Heart left ventricle (tissue), 16 donors: ENCODE data around the gene KRT3. TPM values are rescaled to one million over a fixed set of nuclear protein-coding genes. Genes with fewer than 3 reads are reported as not detected.
"Not testable (repeated sequence)": the region's sequence is repeated elsewhere in the genome, so short reads cannot be mapped to it uniquely, and the experiment has no call there.

Experiments
- ATAC-seq, 4 donors: fragments of 200-7000 bp; cut with Tn5 transposase; one replicate each; pipeline ENCODE4 v1.9.1; 2020 to 2022; ENCODE audit warnings: moderate library complexity in 4 of 4, mild to moderate bottlenecking in 3 of 4, moderate number of reproducible peaks in 1 of 4
- DNase-seq, 5 donors: peaks; one replicate each; pipeline ENCODE4 v3.0.0-alpha.2; 2020
- H3K27ac ChIP-seq, 12 donors: fragments of 200-600 bp; sonication (generic) in 4 of 12; one replicate each; pipeline versions ENCODE4 v1.5.0 to v1.8.0; 2016 to 2022; ENCODE audit warnings: mild to moderate bottlenecking in 2 of 12
- H3K27me3 ChIP-seq, 9 donors: fragments of 200-600 bp; sonication (generic) in 2 of 9; one replicate each; pipeline versions ENCODE4 v1.5.1 to v1.8.0; 2016 to 2022; ENCODE audit warnings: mild to moderate bottlenecking in 3 of 9
- H3K36me3 ChIP-seq, 9 donors: fragments of 200-600 bp; sonication (generic) in 2 of 9; one replicate each; pipeline versions ENCODE4 v1.5.0 to v1.8.0; 2018 to 2022; ENCODE audit warnings: mild to moderate bottlenecking in 2 of 9
- H3K4me1 ChIP-seq, 12 donors: fragments of 200-600 bp; sonication (generic) in 4 of 12; one replicate each; pipeline versions ENCODE4 v1.5.0 to v1.8.0; 2016 to 2022; ENCODE audit warnings: mild to moderate bottlenecking in 3 of 12
- H3K4me3 ChIP-seq, 12 donors: fragments of 200-600 bp; sonication (generic) in 4 of 12; one replicate each; pipeline versions ENCODE4 v1.5.0 to v1.8.0; 2017 to 2022; ENCODE audit warnings: mild to moderate bottlenecking in 9 of 12, moderate library complexity in 4 of 12
- H3K9me3 ChIP-seq, 12 donors: fragments of 200-600 bp; sonication (generic) in 4 of 12; one replicate each; pipeline versions ENCODE4 v1.5.0 to v1.8.0; 2016 to 2022; ENCODE audit warnings: mild to moderate bottlenecking in 1 of 12
- CTCF ChIP-seq, 12 donors: fragments of 200-600 bp; sonication (generic) in 4 of 12; IDR thresholded peaks; one replicate each; pipeline versions ENCODE4 v1.5.0 to v1.8.0; 2018 to 2022; ENCODE audit warnings: antibody characterized with exemption in 12 of 12, mild to moderate bottlenecking in 5 of 12
- POLR2A ChIP-seq, 2 donors: fragments of 450-650 bp; IDR thresholded peaks; one replicate each; pipeline ENCODE4 v1.6.1; 2017; ENCODE audit warnings: antibody characterized with exemption in 2 of 2, mild to moderate bottlenecking in 2 of 2, moderate library complexity in 2 of 2
- WGBS, 4 donors: extraction: QIAGEN DNeasy Blood & Tissue Kit in 2 of 4; methylation state at CpG; one replicate each; pipeline versions ENCODE4 v1.1.5 to v1.1.7; 2013 to 2018; 5-methylcytosine and 5-hydroxymethylcytosine counted together
- intact Hi-C, 10 donors: fragments of 100-400 bp; cut with DNase I; formaldehyde crosslinking; loops; one replicate each; pipeline versions ENCODE4 v1.11.1 to v1.14.2; 2022
- polyA plus RNA-seq, 2 donors: library from polyadenylated mRNA; stranded (reverse); fragments of 200-250 nt; gene quantifications; one replicate each; pipeline ENCODE4 v1.2.3, GENCODE V29; 2013
- total RNA-seq, 9 donors: library from RNA; depleted of rRNA in 2 of 9; stranded (reverse); fragments of >200 nt in 2 of 9; fragmentation: NEBNext Ultra II Directional in 3 of 9; extraction: Animal tissue kit (Norgen Biotek cat#: 25700) in 3 of 9; gene quantifications; one replicate each; pipeline versions ENCODE4 v1.1.0 to v1.2.4, GENCODE V29; 2016 to 2023
- donor health status: ischemic (EF 13 %, LVEDD 7.1; RV severe dilation, severe dysfunction).
- donor health status: healthy with polysubstance abuse.
- donor health status: DM: no; HTN: yes; CAD: no.
- donor health status: DM: no; HTN: no; CAD: no.
- donor health status: ischemic (EF 25% LVEDD 6.9; RV normal size, moderate dysfunction).
- donor health status: ischemic (EF 25% LVEDD 5.7; RV mildly dilated, moderate dysfunction).
- donor health status: healthy.
- donor health status: DM: yes; HTN: yes; CAD: no.
- donor health status: ischemic (EF 35%, LVEDD 5.7; RV mildly dilated, moderate dysfunction).
- donor health status: nonischemic (EF 11% LVEDD 7.7; RV severe dilation, severe dysfunction).
- donor health status: DM: yes; HTN: yes; CAD: no.
- donor health status: PGD.
- donor health status: ischemic (EF 29% LVEDD 5.4; RV normal size, mild dysfunction).
- donor health status: nonischemic (EF 23%, LVEDD 6.1; RV moderate dilation, normal function).

Gene KRT3
- total and polyA plus RNA-seq, 11 donors, result not detected

GRCh38 chr12:52796839-52797528 lies 1.1 kb upstream of the KRT3 start:
- ATAC-seq (no peak), DNase-seq (no peak)
- Histone ChIP-seq H3K9me3 (no peaks in the 10 kb centered on the region), H3K4me1 (no peaks in the 10 kb centered on the region), H3K36me3 (no peaks in the 10 kb centered on the region), H3K4me3 (no peak overlapping the region), H3K27ac (no peak overlapping the region), H3K27me3 (peaks cover 0 to 17% (median 0%) of the 10 kb centered on the region in 9 donors)
- WGBS, 4 donors, result 73 to 80% (median 75%) methylated on average over 3 of the region's 3 CpGs
- no peak for TF ChIP-seq POLR2A (IDR thresholded peaks at IDR 0.05)
- no peak for TF ChIP-seq CTCF (IDR thresholded peaks at IDR 0.05)
- intact Hi-C loops, result no loop called here

- TF ChIP-seq CTCF (IDR thresholded peaks at IDR 0.05) (no peak), POLR2A (IDR thresholded peaks at IDR 0.05) (no peak)
- 91 to 96% (median 94%) methylated on average over 3 of the region's 3 CpGs for WGBS, 4 donors
- intact Hi-C loops, result no loop called here
These were observed 495 bp upstream of the KRT3 start for GRCh38 chr12:52796429-52796794.

GRCh38 chr12:52795332-52795674 lies 614 bp downstream of the KRT3 start:
- intact Hi-C loops, H3K27ac ChIP-seq, ATAC-seq, H3K36me3 ChIP-seq, H3K4me1 ChIP-seq, DNase-seq, H3K4me3 ChIP-seq, H3K9me3 ChIP-seq: not testable (repeated sequence)
- WGBS, 4 donors, result 80 to 96% (median 91%) methylated on average over 1 to 2 of the region's 2 CpGs
- peaks cover 0 to 34% (median 6%) of the 10 kb centered on the region in 9 donors for H3K27me3 ChIP-seq

More at GRCh38 chr12:52796429-52796794, 495 bp upstream of the KRT3 start:
- no peak for DNase-seq
- Histone ChIP-seq H3K27me3 (peaks cover 0 to 23% (median 0%) of the 10 kb centered on the region in 9 donors), H3K4me1 (no peaks in the 10 kb centered on the region), H3K4me3 (no peak overlapping the region), H3K27ac (no peak overlapping the region), H3K9me3 (no peaks in the 10 kb centered on the region), H3K36me3 (no peaks in the 10 kb centered on the region)
- ATAC-seq, result no peak

- intact Hi-C loops, result no loop called here
- ATAC-seq (no peak), DNase-seq (no peak)
- peaks cover 0 to 6% (median 0%) of the 10 kb centered on the region in 12 donors for H3K4me1 ChIP-seq
- no peak overlapping the region for H3K4me3 ChIP-seq
- WGBS, 4 donors, result 76 to 85% (median 80%) methylated on average over 5 of the region's 5 CpGs
- no peaks in the 10 kb centered on the region for H3K9me3 ChIP-seq
- no peak for TF ChIP-seq POLR2A (IDR thresholded peaks at IDR 0.05)
- H3K27ac ChIP-seq, result no peak overlapping the region
- H3K36me3 ChIP-seq, result no peaks in the 10 kb centered on the region
- peaks cover 0 to 40% (median 10%) of the 10 kb centered on the region in 9 donors for H3K27me3 ChIP-seq
These were observed 1.2 kb downstream of the KRT3 start for GRCh38 chr12:52794479-52795331.
